Omental fat pad (tissue), 4 donors: Measurements from ENCODE around the gene PNPLA3. TPM values are rescaled to one million over a fixed set of nuclear protein-coding genes. Genes with fewer than 3 reads are reported as not detected.

Experiments
- ATAC-seq: fragments of 150-250 bp; one replicate; pipeline ENCODE4 v1.9.1; 2016; ENCODE audit warnings: mild to moderate bottlenecking, moderate library complexity; ENCODE audit not compliant: low FRiP score
- DNase-seq: peaks from one replicate; pipeline ENCODE4 v3.0.0-alpha.2; 2019; ENCODE audit warnings: low spot score
- CTCF ChIP-seq, 3 donors: fragments of 450-650 bp; IDR thresholded peaks; one replicate each; pipeline ENCODE4 v1.5.1; 2016 to 2017; ENCODE audit warnings: antibody characterized with exemption in 3 of 3, mild to moderate bottlenecking in 3 of 3, moderate library complexity in 2 of 3
- total RNA-seq, 4 donors: library from RNA; depleted of rRNA; stranded (reverse); fragments of >200 nt; gene quantifications; one replicate each; pipeline ENCODE4 v1.1.0, GENCODE V29; 2016

Gene PNPLA3
- total RNA-seq, 4 donors from 2014 or later: 1.0 to 4.3 (median 1.3) TPM

GRCh38 chr22:43996981-43997265 lies 73.3 kb downstream of the PNPLA3 start:
- DNase-seq (no peak), ATAC-seq (no peak)
- TF ChIP-seq CTCF (IDR thresholded peaks at IDR 0.05): no peak

Other genes with a start within 250 kb of the PNPLA3 start
- gene EFCAB6, start 111.5 kb upstream of the PNPLA3 start, total RNA-seq: 1 to 10 TPM in 3 of 4 donors, under 1 TPM in 1; 0.48 to 3.2 (median 1.9) TPM
- gene SULT4A1, start 61.3 kb upstream of the PNPLA3 start, total RNA-seq: under 1 TPM in 2 of 4 donors, not detected in 2; 0.25 to 0.46 TPM
- gene PNPLA5, start 31.8 kb upstream of the PNPLA3 start, total RNA-seq: not detected
- gene SAMM50, start 31.6 kb downstream of the PNPLA3 start, total RNA-seq: 10 to 100 TPM; 27.6 to 45.4 (median 32.3) TPM
- gene PARVB, start 100.5 kb downstream of the PNPLA3 start, total RNA-seq: 10 to 100 TPM; 59.5 to 82.0 (median 61.2) TPM